Transverse colon (tissue), 4 donors: Measurements from ENCODE around the gene VGF. TPM values are rescaled to one million over a fixed set of nuclear protein-coding genes. Genes with fewer than 3 reads are reported as not detected.

Experiments
- DNase-seq: peaks from one replicate; pipeline ENCODE4 v3.0.0-alpha.2; 2019
- H3K27ac ChIP-seq, 4 donors: fragments of 200-600 bp; sonication (generic); 2 replicates each; pipeline ENCODE4 v1.5.1; 2016 to 2018; ENCODE audit warnings: inconsistent platforms in 4 of 4
- H3K27me3 ChIP-seq: fragments of 200-600 bp; sonication (generic); 2 replicates; pipeline ENCODE4 v1.5.1; 2017; ENCODE audit warnings: inconsistent platforms
- H3K36me3 ChIP-seq, 4 donors: fragments of 200-600 bp; sonication (generic); 2 replicates each; pipeline ENCODE4 v1.5.1; 2017 to 2019; ENCODE audit warnings: inconsistent platforms in 4 of 4
- H3K4me1 ChIP-seq, 4 donors: fragments of 200-600 bp; sonication (generic); 2 replicates each; pipeline ENCODE4 v1.5.1; 2017 to 2020; ENCODE audit warnings: inconsistent platforms in 4 of 4
- H3K4me3 ChIP-seq, 4 donors: fragments of 200-600 bp; sonication (generic); 1 replicate in 1 of 4; 2 replicates in 3 of 4; pipeline versions ENCODE4 v1.5.1 to v1.6.1; 2017 to 2019; ENCODE audit warnings: inconsistent platforms in 4 of 4
- H3K9me3 ChIP-seq, 2 donors: fragments of 200-600 bp; sonication (generic); 2 replicates each; pipeline ENCODE4 v1.5.1; 2017 to 2019; ENCODE audit warnings: inconsistent platforms in 2 of 2
- EP300 ChIP-seq: sonication (generic); formaldehyde crosslinking; IDR thresholded peaks from one replicate; pipeline ENCODE4 v1.6.1; 2017; ENCODE audit warnings: antibody characterized with exemption, low read depth
- POLR2A ChIP-seq: fragments of 450-650 bp; IDR thresholded peaks from one replicate; pipeline ENCODE4 v1.6.1; 2016; ENCODE audit warnings: antibody characterized with exemption, mild to moderate bottlenecking, moderate library complexity
- POLR2AphosphoS5 ChIP-seq, 3 donors: sonication (generic); formaldehyde crosslinking; IDR thresholded peaks; one replicate each; pipeline ENCODE4 v1.6.1; 2016; ENCODE audit warnings: antibody characterized with exemption in 3 of 3
- WGBS, 2 donors: methylation state at CpG; one replicate each; pipeline ENCODE4 v1.1.5; 2018; ENCODE audit warnings: low coverage in 1 of 2; 5-methylcytosine and 5-hydroxymethylcytosine counted together
- in situ Hi-C, 4 donors: fragments of 200-750 bp; cut with MboI; loops; one replicate each; pipeline versions ENCODE4 v1.15.0 to v1.15.1; 2017; ENCODE audit warnings: low sequenced_read_pairs in 3 of 4, low pct_ligation_motif_present in 1 of 4, low pct_unique_long_range_greater_than_20kb in 1 of 4
- intact Hi-C: fragments of 100-400 bp; cut with DNase I; formaldehyde crosslinking; loops from one replicate; pipeline ENCODE4 v1.15.1; 2023; ENCODE audit warnings: low total_unique reads
- total RNA-seq, 4 donors: library from RNA; depleted of rRNA; stranded (reverse); fragments of >200 nt; gene quantifications; one replicate each; pipeline ENCODE4 v1.1.0, GENCODE V29; 2016
- TF ChIP-seq, protein P1 (sequence below), 5 experiments: fragments of 200-600 bp in 3 of 5; fragments of 450-650 bp in 2 of 5; sonication (generic) in 3 of 5; IDR thresholded peaks; 1 replicate in 2 of 5; 2 replicates in 3 of 5; pipeline ENCODE4 v1.5.1; 2016 to 2017; ENCODE audit warnings: antibody characterized with exemption in 5 of 5, inconsistent platforms in 3 of 5, mild to moderate bottlenecking in 2 of 5, moderate library complexity in 1 of 5

Gene VGF
- total RNA-seq, 4 donors from 2014 or later, result 0.95 TPM; not detected in 3

DNA sequence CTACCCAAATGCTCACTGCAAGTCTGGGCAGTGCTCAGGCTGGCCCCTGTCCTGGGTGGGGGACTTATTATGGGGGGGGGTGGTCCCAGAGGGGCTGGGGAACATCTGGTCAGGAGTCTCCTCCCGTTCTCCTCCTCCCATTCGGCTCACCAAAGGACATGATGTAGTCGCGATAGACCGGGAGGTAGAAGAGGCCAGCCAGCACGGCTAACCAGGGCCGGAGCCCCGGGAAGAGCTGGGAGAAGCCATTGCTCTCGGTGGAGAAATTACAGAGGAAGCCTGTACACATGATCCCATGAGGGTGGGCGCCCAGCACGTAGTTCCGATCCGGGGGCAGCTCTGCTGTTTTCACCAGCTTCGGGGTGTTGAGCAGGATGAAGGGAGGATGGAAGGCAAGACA lies 33.1 kb upstream of the VGF start:
- no peaks in the 10 kb centered on the region for H3K36me3 ChIP-seq
- H3K9me3 ChIP-seq, result no peaks in the 10 kb centered on the region
- WGBS, 2 donors, result 83% methylated on average over 13 of the region's 14 CpGs; no CpG with 5 or more reads in 1 of the 2 donors
- DNase-seq, result no peak
- H3K27ac ChIP-seq, result no peak overlapping the region
- intact Hi-C loops (loop anchor here (10.0 kb wide), 1 partner anchor 96 kb away; no protein-coding TSS in a partner anchor), in situ Hi-C loops (loop anchor here in 2 of 4 donors (10.0 kb wide), 2 partner anchors 54 to 76 kb away; no protein-coding TSS in a partner anchor)
- H3K27me3 ChIP-seq, result peaks cover 54% of the 10 kb centered on the region
- TF ChIP-seq EP300 (no peak), POLR2AphosphoS5 (IDR thresholded peaks at IDR 0.05) (no peak), POLR2A (no peak)
- TF ChIP-seq, protein P1, sequence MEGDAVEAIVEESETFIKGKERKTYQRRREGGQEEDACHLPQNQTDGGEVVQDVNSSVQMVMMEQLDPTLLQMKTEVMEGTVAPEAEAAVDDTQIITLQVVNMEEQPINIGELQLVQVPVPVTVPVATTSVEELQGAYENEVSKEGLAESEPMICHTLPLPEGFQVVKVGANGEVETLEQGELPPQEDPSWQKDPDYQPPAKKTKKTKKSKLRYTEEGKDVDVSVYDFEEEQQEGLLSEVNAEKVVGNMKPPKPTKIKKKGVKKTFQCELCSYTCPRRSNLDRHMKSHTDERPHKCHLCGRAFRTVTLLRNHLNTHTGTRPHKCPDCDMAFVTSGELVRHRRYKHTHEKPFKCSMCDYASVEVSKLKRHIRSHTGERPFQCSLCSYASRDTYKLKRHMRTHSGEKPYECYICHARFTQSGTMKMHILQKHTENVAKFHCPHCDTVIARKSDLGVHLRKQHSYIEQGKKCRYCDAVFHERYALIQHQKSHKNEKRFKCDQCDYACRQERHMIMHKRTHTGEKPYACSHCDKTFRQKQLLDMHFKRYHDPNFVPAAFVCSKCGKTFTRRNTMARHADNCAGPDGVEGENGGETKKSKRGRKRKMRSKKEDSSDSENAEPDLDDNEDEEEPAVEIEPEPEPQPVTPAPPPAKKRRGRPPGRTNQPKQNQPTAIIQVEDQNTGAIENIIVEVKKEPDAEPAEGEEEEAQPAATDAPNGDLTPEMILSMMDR (IDR thresholded peaks at IDR 0.05), result no peak
- H3K4me1 ChIP-seq, result peaks cover 0 to 22% (median 10%) of the 10 kb centered on the region in 4 donors
- H3K4me3 ChIP-seq, result no peak overlapping the region

DNA sequence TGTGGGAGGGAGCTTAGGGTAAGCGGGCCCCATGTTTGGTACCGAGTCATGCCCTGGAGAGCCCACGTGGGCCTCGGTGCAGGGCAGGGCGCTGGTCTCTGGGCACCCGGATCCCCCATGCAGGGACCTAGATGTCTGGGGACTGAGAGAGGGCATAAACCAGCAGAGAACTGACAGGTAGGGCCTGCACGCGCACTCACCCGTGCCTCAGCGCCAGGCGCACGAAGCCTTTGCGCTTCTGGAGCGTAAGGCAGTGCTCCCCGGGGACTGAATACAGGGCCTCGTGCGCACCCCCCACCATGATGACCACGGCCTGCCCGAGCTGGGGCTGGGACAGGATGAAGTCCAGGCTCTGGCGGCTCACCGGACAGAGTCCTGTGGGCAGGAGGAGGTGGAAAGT lies 32.6 kb upstream of the VGF start:
- 67% methylated on average over 12 of the region's 21 CpGs; no CpG with 5 or more reads in 1 of the 2 donors for WGBS, 2 donors
- DNase-seq, result no peak
- intact Hi-C loops (loop anchor here (10.0 kb wide), 1 partner anchor 97 kb away; no protein-coding TSS in a partner anchor), in situ Hi-C loops (loop anchor here in 2 of 4 donors (10.0 kb wide), 2 partner anchors 53 to 77 kb away; no protein-coding TSS in a partner anchor)
- no peak overlapping the region for H3K27ac ChIP-seq
- no peaks in the 10 kb centered on the region for H3K9me3 ChIP-seq
- H3K4me3 ChIP-seq, result no peak overlapping the region
- TF ChIP-seq, protein P1 (IDR thresholded peaks at IDR 0.05), result no peak
- TF ChIP-seq POLR2AphosphoS5 (IDR thresholded peaks at IDR 0.05), result no peak
- no peak for TF ChIP-seq EP300
- TF ChIP-seq POLR2A, result no peak
- H3K4me1 ChIP-seq, result peaks cover 0 to 23% (median 10%) of the 10 kb centered on the region in 4 donors
- H3K27me3 ChIP-seq, result peaks cover 50% of the 10 kb centered on the region
- no peaks in the 10 kb centered on the region for H3K36me3 ChIP-seq

DNA sequence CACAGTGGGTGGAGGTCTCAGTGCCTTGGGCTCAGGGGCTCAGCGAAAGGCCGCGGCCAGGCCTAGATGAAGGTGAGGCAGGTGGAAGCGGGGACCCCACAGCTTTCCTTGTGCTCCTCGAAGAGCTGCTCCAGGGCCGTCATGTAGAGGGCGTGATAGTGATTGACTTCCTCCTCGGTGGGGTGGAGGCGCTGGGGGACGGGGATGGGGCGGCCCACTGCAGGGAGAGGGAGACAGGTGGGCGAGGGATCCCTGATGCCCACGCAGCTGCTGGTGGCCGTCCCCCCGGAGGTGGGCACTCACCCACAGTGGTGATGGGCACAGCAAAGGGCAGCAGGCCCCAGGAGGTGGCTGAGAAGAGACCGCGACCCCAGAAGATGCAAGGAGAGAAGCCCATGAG lies 30.5 kb upstream of the VGF start:
- no peak for DNase-seq
- in situ Hi-C loops, result loop anchor here in 2 of 4 donors (10.0 kb wide), 2 partner anchors 51 to 79 kb away; no protein-coding TSS in a partner anchor
- intact Hi-C loops, result loop anchor here (10.0 kb wide), 1 partner anchor 99 kb away; no protein-coding TSS in a partner anchor
- peaks cover 0 to 17% (median 4%) of the 10 kb centered on the region in 4 donors for H3K4me1 ChIP-seq
- peaks cover 29% of the 10 kb centered on the region for H3K27me3 ChIP-seq
- no peak for TF ChIP-seq POLR2A
- no peak for TF ChIP-seq EP300
- TF ChIP-seq, protein P1 (IDR thresholded peaks at IDR 0.05), result no peak
- no peak for TF ChIP-seq POLR2AphosphoS5 (IDR thresholded peaks at IDR 0.05)
- whole genome bisulfite sequencing, 2 donors, result 84% methylated on average over 12 of the region's 17 CpGs; no CpG with 5 or more reads in 1 of the 2 donors
- no peaks in the 10 kb centered on the region for H3K36me3 ChIP-seq
- H3K9me3 ChIP-seq, result no peaks in the 10 kb centered on the region
- no peak overlapping the region for H3K27ac ChIP-seq
- H3K4me3 ChIP-seq, result no peak overlapping the region

DNA sequence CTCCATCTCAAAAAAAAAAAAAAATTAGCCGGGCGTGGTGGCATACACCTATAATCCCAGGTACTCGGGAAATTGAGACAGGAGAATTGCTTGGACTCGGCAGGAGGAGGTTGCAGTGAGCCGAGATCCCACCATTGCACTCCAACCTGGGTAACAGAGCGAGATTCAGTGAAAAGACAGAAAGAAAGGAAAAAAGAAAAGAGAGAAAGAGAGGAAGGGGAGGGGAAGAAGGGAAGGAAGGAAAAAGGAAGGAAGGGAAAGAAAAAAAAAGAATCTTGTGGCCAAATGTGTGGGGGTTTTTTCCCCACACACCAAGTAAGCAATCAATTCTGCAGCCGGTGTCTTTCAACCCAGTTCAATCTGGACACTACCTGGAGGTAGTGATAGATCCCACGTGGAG lies 23.7 kb upstream of the VGF start:
- H3K27ac ChIP-seq, result no peak overlapping the region
- intact Hi-C loops (no loop called here), in situ Hi-C loops (no loop called here)
- TF ChIP-seq POLR2A (no peak), EP300 (no peak), POLR2AphosphoS5 (IDR thresholded peaks at IDR 0.05) (no peak)
- TF ChIP-seq, protein P1 (IDR thresholded peaks at IDR 0.05), result no peak
- 62 to 66% methylated on average over 3 to 8 of the region's 8 CpGs for WGBS, 2 donors
- H3K9me3 ChIP-seq, result no peaks in the 10 kb centered on the region
- H3K27me3 ChIP-seq, result no peaks in the 10 kb centered on the region
- H3K36me3 ChIP-seq, result no peaks in the 10 kb centered on the region
- DNase-seq, result no peak
- no peak overlapping the region for H3K4me3 ChIP-seq
- H3K4me1 ChIP-seq, result peaks cover 4 to 14% (median 7%) of the 10 kb centered on the region in 4 donors
